Stimulated activated CD8-positive, alpha-beta memory T cell treated with anti-CD3 and anti-CD28 coated beads, Interleukin-7, amount 100 ng/mL, for 24 hours (primary cell): ENCODE measurements around the gene ITGA1.
"Not testable (repeated sequence)": the region's sequence is repeated elsewhere in the genome, so short reads cannot be mapped to it uniquely, and the experiment has no call there.

Source experiments
- DNase-seq: peaks from one replicate; pipeline ENCODE4 v3.0.0-alpha.2; 2020; ENCODE audit warnings: low read depth

ITGA1 gene

GRCh38 chr5:52956915-52957747, 169.4 kb downstream of the ITGA1 start:
- DNase-seq: no peak

- no peak for DNase-seq
These were observed 173.6 kb downstream of the ITGA1 start for GRCh38 chr5:52961274-52961681.

- DNase-seq: no peak
These were observed 175.9 kb downstream of the ITGA1 start for GRCh38 chr5:52963636-52964035.

- DNase-seq: no peak
These were observed 176.4 kb downstream of the ITGA1 start for GRCh38 chr5:52964138-52964537.

GRCh38 chr5:52976157-52976556, 188.4 kb downstream of the ITGA1 start:
- DNase-seq: not testable (repeated sequence)

- DNase-seq: no peak
These were observed 189.7 kb downstream of the ITGA1 start for GRCh38 chr5:52977264-52977897.

GRCh38 chr5:52981507-52981906, 193.8 kb downstream of the ITGA1 start:
- DNase-seq: no peak

- DNase-seq: no peak
These were observed 196.3 kb downstream of the ITGA1 start for GRCh38 chr5:52983731-52984636.

GRCh38 chr5:52985306-52985705, 197.6 kb downstream of the ITGA1 start:
- DNase-seq: no peak

- no peak for DNase-seq
These were observed 200.1 kb downstream of the ITGA1 start for GRCh38 chr5:52987711-52988331.

- no peak for DNase-seq
These were observed 200.8 kb downstream of the ITGA1 start for GRCh38 chr5:52988335-52989024.

- no peak for DNase-seq
These were observed 201.5 kb downstream of the ITGA1 start, which contains the start of gene ITGA2 for GRCh38 chr5:52989025-52989780. Gene ITGA2, plus strand, starts transcription at chr5:52989352. Its CDS starts 117 bp downstream, at chr5:52989469.

GRCh38 chr5:52989781-52990527, 202.2 kb downstream of the ITGA1 start:
- no peak for DNase-seq

GRCh38 chr5:52990528-52990925, 202.8 kb downstream of the ITGA1 start:
- no peak for DNase-seq

- DNase-seq: no peak
These were observed 205.7 kb downstream of the ITGA1 start for GRCh38 chr5:52993367-52993766.

GRCh38 chr5:52994266-52994665, 206.6 kb downstream of the ITGA1 start:
- DNase-seq: no peak

- DNase-seq: no peak
These were observed 207.4 kb downstream of the ITGA1 start for GRCh38 chr5:52995095-52995494.

GRCh38 chr5:52995914-52996313, 208.2 kb downstream of the ITGA1 start:
- no peak for DNase-seq

- no peak for DNase-seq
These were observed 209.3 kb downstream of the ITGA1 start for GRCh38 chr5:52996979-52997378.

GRCh38 chr5:52997424-52997823, 209.7 kb downstream of the ITGA1 start:
- no peak for DNase-seq
